Activated T-helper 1 cell treated with Interleukin-2 at 50 U/mL for 16 hours (primary cell): ENCODE measurements around the gene CCDC28A.

Experiments used
- DNase-seq: peaks from one replicate; pipeline ENCODE4 v3.0.0-alpha.2; 2020; ENCODE audit warnings: low read depth

Gene CCDC28A

DNA sequence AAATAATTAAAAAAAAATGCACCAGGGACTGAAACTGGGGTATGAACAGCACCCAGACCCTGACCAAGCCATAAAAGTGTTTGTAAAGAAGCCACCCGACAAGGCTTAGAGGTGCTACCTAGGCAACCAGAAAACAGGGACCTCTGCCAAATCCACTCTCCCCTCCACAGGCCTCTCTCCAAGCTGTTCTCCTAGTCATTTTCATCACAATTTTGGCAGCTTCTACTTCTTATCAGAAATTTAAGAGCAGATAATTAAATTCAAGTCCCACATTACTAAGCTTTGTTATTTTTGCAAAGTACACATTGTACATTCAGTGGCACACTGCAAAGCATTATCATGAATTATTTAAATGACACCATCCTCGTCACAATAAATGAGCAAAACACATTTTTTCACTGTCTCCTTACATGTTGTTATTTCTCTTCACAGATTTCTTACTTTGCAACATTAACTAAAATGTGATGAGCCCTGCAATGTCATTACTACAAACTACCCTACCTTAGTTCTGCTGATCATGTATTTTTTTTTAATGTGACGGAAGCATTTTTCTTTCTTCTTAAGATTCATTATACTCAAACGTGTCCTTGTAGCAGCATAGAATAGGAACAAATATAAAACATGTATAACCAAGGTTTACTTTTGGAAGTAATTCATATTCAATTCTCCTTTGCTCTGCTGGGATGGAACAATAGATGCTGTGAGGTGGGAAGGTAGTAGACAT, 60.4 kb downstream of the CCDC28A start:
- no peak for DNase-seq

- DNase-seq = no peak
Observed at GRCh38 chr6:138837246-138837645, 63.7 kb downstream of the CCDC28A start.
